NCI-H1092 (cell line): ENCODE data around the gene EPAS1.

Source experiments
- DNase-seq: peaks from one replicate; lab custom pipeline; 2025; lab: John Stamatoyannopoulos, UW

EPAS1 gene

GRCh38 chr2:46410273-46411244 is 113.4 kb downstream of the EPAS1 start:
- no peak for DNase-seq

- DNase-seq, result no peak
Measured at GRCh38 chr2:46411245-46411641, 114.0 kb downstream of the EPAS1 start.

GRCh38 chr2:46411985-46412384 is 114.8 kb downstream of the EPAS1 start:
- DNase-seq, result no peak

GRCh38 chr2:46413111-46413510 is 115.9 kb downstream of the EPAS1 start:
- no peak for DNase-seq

GRCh38 chr2:46413631-46414030 is 116.4 kb downstream of the EPAS1 start:
- no peak for DNase-seq

GRCh38 chr2:46414701-46415100 is 117.5 kb downstream of the EPAS1 start:
- DNase-seq, result no peak

GRCh38 chr2:46416280-46416679 is 119.1 kb downstream of the EPAS1 start:
- no peak for DNase-seq

- no peak for DNase-seq
Measured at GRCh38 chr2:46416739-46417403, 119.7 kb downstream of the EPAS1 start.

- no peak for DNase-seq
Measured at GRCh38 chr2:46420945-46421344, 123.7 kb downstream of the EPAS1 start.

GRCh38 chr2:46421361-46421760 is 124.2 kb downstream of the EPAS1 start:
- no peak for DNase-seq

- no peak for DNase-seq
Measured at GRCh38 chr2:46422717-46423394, 125.6 kb downstream of the EPAS1 start.

GRCh38 chr2:46424937-46425336 is 127.7 kb downstream of the EPAS1 start:
- no peak for DNase-seq

GRCh38 chr2:46428911-46429436 is 131.8 kb downstream of the EPAS1 start:
- no peak for DNase-seq

GRCh38 chr2:46430413-46430812 is 133.2 kb downstream of the EPAS1 start:
- DNase-seq, result no peak

- no peak for DNase-seq
Measured at GRCh38 chr2:46430992-46431391, 133.8 kb downstream of the EPAS1 start.

- no peak for DNase-seq
Measured at GRCh38 chr2:46431481-46432235, 134.5 kb downstream of the EPAS1 start.

GRCh38 chr2:46434851-46435273 is 137.7 kb downstream of the EPAS1 start:
- no peak for DNase-seq

- no peak for DNase-seq
Measured at GRCh38 chr2:46435353-46435752, 138.1 kb downstream of the EPAS1 start.

GRCh38 chr2:46435796-46436360 is 138.7 kb downstream of the EPAS1 start:
- DNase-seq, result no peak
